ENCODE measurements around the gene MGLL. TPM values are rescaled to one million over a fixed set of nuclear protein-coding genes. Genes with fewer than 3 reads are reported as not detected.

The MGLL gene
- total RNA-seq, 1 donor from 2014 or later = 10.3 TPM

DNA sequence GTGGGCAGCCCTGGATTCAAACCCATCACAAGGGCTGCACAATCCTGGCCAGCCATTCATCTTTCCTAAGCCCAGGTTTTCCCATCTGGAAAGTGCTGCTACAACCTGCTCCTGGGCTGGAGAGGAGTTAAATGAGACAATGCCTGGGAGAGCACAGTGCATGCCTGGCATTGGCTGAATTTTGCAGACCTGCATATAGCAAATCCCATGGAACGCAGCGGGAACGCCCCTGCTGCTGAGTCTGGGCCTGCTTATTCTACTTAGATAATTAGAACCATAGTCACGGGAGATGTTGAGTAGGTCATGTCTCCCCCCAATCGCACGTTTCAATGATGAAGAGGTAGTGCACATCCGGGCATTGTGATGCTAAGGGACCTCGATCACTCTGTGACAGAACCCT is 102.9 kb downstream of the MGLL start:
- TF ChIP-seq, protein P1, sequence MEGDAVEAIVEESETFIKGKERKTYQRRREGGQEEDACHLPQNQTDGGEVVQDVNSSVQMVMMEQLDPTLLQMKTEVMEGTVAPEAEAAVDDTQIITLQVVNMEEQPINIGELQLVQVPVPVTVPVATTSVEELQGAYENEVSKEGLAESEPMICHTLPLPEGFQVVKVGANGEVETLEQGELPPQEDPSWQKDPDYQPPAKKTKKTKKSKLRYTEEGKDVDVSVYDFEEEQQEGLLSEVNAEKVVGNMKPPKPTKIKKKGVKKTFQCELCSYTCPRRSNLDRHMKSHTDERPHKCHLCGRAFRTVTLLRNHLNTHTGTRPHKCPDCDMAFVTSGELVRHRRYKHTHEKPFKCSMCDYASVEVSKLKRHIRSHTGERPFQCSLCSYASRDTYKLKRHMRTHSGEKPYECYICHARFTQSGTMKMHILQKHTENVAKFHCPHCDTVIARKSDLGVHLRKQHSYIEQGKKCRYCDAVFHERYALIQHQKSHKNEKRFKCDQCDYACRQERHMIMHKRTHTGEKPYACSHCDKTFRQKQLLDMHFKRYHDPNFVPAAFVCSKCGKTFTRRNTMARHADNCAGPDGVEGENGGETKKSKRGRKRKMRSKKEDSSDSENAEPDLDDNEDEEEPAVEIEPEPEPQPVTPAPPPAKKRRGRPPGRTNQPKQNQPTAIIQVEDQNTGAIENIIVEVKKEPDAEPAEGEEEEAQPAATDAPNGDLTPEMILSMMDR (IDR thresholded peaks at IDR 0.05; ENCODE audit: partially characterized antibody, unreplicated experiment) = no peak
- H3K27ac Mint-ChIP-seq (ENCODE audit: unreplicated experiment) = no peak overlapping the region

DNA sequence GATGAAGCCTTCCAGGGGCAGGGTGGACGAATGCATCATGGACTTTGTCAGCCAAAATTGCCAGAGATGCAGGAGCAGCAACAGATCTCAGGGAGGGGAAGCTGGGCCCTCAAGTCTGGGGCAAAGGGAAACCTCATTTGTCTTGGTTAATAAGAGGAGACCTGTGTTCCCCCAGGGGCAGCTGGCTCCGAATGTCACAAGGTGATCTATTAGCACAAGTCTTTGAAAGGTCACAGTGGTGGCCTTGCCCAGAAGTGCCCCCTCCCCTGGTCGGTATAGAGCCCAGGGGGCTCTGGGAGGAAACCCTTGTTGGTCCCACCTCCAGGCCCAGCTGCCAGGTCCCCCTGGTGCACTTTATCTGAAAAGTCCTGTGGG is 103.4 kb downstream of the MGLL start:
- Mint-ChIP-seq H3K36me3 (ENCODE audit: unreplicated experiment) (no peaks in the 10 kb centered on the region), H3K4me1 (ENCODE audit: low read depth, unreplicated experiment) (peaks cover 72% of the 10 kb centered on the region), H3K27ac (ENCODE audit: unreplicated experiment) (peak overlapping the region; percentile 43), H3K27me3 (ENCODE audit: unreplicated experiment) (peaks cover 8% of the 10 kb centered on the region), H3K4me3 (ENCODE audit: unreplicated experiment) (peak overlapping the region; percentile 34), H3K9me3 (ENCODE audit: unreplicated experiment) (peaks cover 14% of the 10 kb centered on the region)
- peak; percentile 11 for DNase-seq
- TF ChIP-seq, protein P1 (IDR thresholded peaks at IDR 0.05; ENCODE audit: partially characterized antibody, unreplicated experiment) = no peak

More for the DNA sequence above, 102.9 kb downstream of the MGLL start:
- Mint-ChIP-seq H3K9me3 (ENCODE audit: unreplicated experiment) (peaks cover 14% of the 10 kb centered on the region), H3K4me1 (ENCODE audit: low read depth, unreplicated experiment) (peaks cover 69% of the 10 kb centered on the region), H3K4me3 (ENCODE audit: unreplicated experiment) (no peak overlapping the region), H3K27me3 (ENCODE audit: unreplicated experiment) (peaks cover 8% of the 10 kb centered on the region), H3K36me3 (ENCODE audit: unreplicated experiment) (no peaks in the 10 kb centered on the region)
- DNase-seq = peak; percentile 11

DNA sequence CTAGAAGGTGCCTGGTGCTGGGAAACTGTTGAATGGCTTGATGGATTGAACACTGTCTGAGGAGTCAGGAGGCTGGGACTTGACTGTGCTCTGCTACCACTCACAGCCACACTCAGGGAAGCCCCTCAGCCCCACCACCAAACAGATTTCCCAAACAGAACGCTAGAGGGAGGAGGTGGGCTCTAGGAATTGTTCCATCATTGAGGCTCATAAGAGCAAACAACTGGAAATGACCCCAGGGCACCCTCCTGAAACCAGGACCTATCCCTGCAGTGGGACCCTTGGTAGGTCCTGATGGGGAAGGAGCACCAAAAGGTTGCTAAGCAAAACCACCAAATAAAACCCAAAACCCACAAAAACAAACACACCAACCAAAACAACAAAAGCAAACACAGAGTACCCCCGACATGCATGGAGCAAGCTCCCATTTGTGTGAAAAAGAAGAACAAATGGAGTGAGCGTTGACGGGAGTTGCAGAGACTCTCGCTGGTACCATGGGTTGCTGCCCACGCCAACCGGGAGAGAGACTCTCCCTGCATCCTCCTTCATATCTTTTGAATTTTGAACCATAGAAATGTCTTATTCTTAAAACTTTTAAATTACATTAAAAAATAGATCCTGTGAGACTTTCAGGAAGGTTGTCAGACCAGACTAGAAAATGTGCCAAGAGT is 103.9 kb downstream of the MGLL start:
- Mint-ChIP-seq H3K27ac (ENCODE audit: unreplicated experiment) (peak overlapping the region; percentile 69), H3K4me1 (ENCODE audit: low read depth, unreplicated experiment) (peaks cover 72% of the 10 kb centered on the region), H3K9me3 (ENCODE audit: unreplicated experiment) (peaks cover 16% of the 10 kb centered on the region), H3K27me3 (ENCODE audit: unreplicated experiment) (peaks cover 10% of the 10 kb centered on the region), H3K36me3 (ENCODE audit: unreplicated experiment) (no peaks in the 10 kb centered on the region), H3K4me3 (ENCODE audit: unreplicated experiment) (peak overlapping the region; percentile 47)
- no peak for DNase-seq
- TF ChIP-seq, protein P1 (IDR thresholded peaks at IDR 0.05; ENCODE audit: partially characterized antibody, unreplicated experiment) = no peak

DNA sequence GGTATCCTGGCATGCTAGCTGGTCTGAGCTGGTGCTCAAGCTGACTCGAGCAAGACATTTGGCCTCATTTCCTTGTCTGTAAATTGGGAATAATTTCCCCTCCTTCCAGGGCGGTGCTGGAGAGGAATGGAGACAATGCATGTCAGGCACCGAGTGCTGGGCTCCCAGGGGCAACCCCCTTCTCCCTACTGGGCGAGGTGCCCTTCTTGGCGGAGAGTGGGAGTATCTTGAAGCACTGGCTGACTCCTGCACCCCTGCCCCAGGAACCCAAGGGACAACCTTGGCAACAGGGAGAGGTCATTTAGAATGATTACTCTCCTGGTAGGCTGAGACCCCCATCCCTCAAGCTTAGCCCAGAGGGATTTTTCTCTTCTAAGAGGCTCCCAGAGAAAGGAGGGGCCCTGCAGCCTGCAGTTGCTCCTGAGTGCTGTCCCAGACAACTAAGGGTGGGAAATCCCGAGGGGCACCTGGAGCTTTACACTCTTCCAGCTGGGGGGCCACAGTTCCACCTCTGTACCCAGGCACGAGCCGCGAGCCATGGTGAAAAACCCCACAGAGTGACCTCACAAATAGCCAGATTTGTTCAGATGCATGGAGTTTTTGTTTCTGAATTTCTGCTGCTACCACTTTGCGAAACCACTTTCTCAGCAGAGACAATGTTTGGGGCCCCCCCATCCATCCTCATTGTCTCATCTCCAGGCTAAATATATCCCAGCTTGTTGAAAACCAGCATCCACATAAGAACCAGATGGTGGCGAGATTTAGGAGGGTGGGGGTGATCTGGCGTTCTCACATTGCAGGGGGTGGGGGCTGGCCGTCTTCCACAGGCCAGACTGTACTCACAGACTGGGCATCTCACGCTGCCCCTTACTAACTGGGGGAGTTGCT is 104.7 kb downstream of the MGLL start:
- Mint-ChIP-seq H3K27ac (ENCODE audit: unreplicated experiment) (peak overlapping the region; percentile 79), H3K27me3 (ENCODE audit: unreplicated experiment) (peaks cover 10% of the 10 kb centered on the region), H3K9me3 (ENCODE audit: unreplicated experiment) (peaks cover 16% of the 10 kb centered on the region), H3K4me1 (ENCODE audit: low read depth, unreplicated experiment) (peaks cover 70% of the 10 kb centered on the region), H3K36me3 (ENCODE audit: unreplicated experiment) (no peaks in the 10 kb centered on the region), H3K4me3 (ENCODE audit: unreplicated experiment) (peak overlapping the region; percentile 59)
- peak; percentile 3 for DNase-seq
- TF ChIP-seq, protein P1 (IDR thresholded peaks at IDR 0.05; ENCODE audit: partially characterized antibody, unreplicated experiment) = no peak

Measured in glutamatergic neuron (in vitro differentiated cells).